ENCODE results near the gene ZFP57.
"Not testable (repeated sequence)": the region's sequence is repeated elsewhere in the genome, so short reads cannot be mapped to it uniquely, and the experiment has no call there.

The ZFP57 gene

DNA sequence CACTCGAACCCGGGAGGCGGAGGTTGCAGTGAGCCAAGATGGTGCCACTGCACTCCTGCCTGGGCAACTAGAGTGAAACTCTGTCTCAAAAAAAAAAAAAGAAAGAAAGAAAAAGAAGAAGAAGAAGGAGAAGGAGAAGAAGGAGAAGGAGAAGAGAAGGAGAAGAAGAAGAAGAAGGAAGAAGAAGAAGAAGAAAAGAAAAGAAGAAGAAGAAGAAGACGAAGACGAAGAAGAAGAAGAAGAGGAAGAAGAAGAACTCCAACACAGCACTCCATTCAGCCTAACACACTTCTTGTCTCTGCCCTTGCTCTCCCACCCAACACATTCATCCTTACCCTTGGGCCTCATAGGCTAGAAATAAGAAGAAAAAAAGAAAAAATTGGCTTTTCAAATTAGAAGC lies 6.9 kb downstream of the ZFP57 start:
- no peak overlapping the region for H3K4me3 ChIP-seq (ENCODE audit: low read depth in 1 of 5, low read length in 5 of 5)
- no peaks in the 10 kb centered on the region for H3K9me3 ChIP-seq (ENCODE audit: control insufficient read depth in 5 of 5, low read length in 5 of 5)
- no peaks in the 10 kb centered on the region for H3K4me1 ChIP-seq (ENCODE audit: control insufficient read depth in 5 of 5, insufficient read depth in 5 of 5, low read length in 5 of 5)
- H3K27me3 ChIP-seq (ENCODE audit: control insufficient read depth in 5 of 5, insufficient read depth in 4 of 5, low read length in 5 of 5) = peaks cover 0 to 18% (median 7%) of the 10 kb centered on the region in 5 donors
- H3K27ac ChIP-seq (ENCODE audit: low read depth, low read length) = no peak overlapping the region
- no peaks in the 10 kb centered on the region for H3K36me3 ChIP-seq (ENCODE audit: control insufficient read depth in 5 of 5, insufficient read depth in 5 of 5, low read length in 5 of 5)
- H3K9ac ChIP-seq (ENCODE audit: low read length in 5 of 5) = no peak overlapping the region

DNA sequence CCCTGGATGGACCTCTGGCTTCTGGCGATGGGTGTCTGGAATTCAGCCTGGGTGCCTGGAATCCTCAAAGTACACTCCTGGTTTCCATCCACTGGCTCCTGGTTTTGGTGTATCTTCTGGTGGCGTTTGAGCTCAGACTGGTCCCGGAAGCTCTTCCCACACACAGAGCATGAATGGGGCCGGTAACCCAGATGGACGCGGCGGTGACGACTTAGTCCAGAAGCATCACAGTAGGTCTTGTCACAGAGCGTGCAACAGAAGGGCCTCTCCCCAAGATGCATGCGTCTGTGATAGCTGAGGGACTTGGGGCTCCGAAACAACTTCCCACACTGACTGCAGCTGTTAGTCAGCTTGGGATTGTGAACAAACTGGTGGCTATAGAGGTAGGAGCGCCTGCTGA lies 7.8 kb downstream of the ZFP57 start:
- H3K4me1 ChIP-seq (ENCODE audit: control insufficient read depth in 5 of 5, insufficient read depth in 5 of 5, low read length in 5 of 5) = no peaks in the 10 kb centered on the region
- H3K27me3 ChIP-seq (ENCODE audit: control insufficient read depth in 5 of 5, insufficient read depth in 4 of 5, low read length in 5 of 5) = peaks cover 0 to 22% (median 7%) of the 10 kb centered on the region in 5 donors
- H3K9ac ChIP-seq (ENCODE audit: low read length in 5 of 5) = no peak overlapping the region
- no peaks in the 10 kb centered on the region for H3K9me3 ChIP-seq (ENCODE audit: control insufficient read depth in 5 of 5, low read length in 5 of 5)
- no peaks in the 10 kb centered on the region for H3K36me3 ChIP-seq (ENCODE audit: control insufficient read depth in 5 of 5, insufficient read depth in 5 of 5, low read length in 5 of 5)
- H3K4me3 ChIP-seq (ENCODE audit: low read depth in 1 of 5, low read length in 5 of 5) = no peak overlapping the region
- H3K27ac ChIP-seq (ENCODE audit: low read depth, low read length) = no peak overlapping the region

DNA sequence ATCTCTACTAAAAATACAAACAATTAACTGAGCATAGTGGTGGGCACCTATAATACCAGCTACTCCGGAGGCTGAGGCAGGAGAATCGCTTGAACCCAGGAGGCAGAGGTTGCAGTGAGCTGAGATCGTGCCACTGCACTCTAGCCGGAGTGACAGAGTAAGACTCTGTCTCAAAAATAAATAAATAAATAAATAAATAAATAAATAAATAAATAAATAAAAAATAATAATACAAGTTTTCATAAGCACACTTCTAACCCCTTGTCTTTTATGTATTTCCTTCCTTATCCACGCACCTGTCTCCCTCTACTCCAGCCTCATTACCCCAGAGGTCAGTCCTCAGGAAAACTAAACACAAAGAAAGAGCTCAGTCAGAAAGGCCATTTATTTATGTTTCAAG lies 8.8 kb downstream of the ZFP57 start:
- H3K9ac ChIP-seq (ENCODE audit: low read length in 5 of 5); H3K36me3 ChIP-seq (ENCODE audit: control insufficient read depth in 5 of 5, insufficient read depth in 5 of 5, low read length in 5 of 5); H3K4me3 ChIP-seq (ENCODE audit: low read depth in 1 of 5, low read length in 5 of 5); H3K9me3 ChIP-seq (ENCODE audit: control insufficient read depth in 5 of 5, low read length in 5 of 5); H3K27ac ChIP-seq (ENCODE audit: low read depth, low read length); H3K4me1 ChIP-seq (ENCODE audit: control insufficient read depth in 5 of 5, insufficient read depth in 5 of 5, low read length in 5 of 5): not testable (repeated sequence)
- H3K27me3 ChIP-seq (ENCODE audit: control insufficient read depth in 5 of 5, insufficient read depth in 4 of 5, low read length in 5 of 5) = peaks cover 0 to 31% (median 11%) of the 10 kb centered on the region in 5 donors

DNA sequence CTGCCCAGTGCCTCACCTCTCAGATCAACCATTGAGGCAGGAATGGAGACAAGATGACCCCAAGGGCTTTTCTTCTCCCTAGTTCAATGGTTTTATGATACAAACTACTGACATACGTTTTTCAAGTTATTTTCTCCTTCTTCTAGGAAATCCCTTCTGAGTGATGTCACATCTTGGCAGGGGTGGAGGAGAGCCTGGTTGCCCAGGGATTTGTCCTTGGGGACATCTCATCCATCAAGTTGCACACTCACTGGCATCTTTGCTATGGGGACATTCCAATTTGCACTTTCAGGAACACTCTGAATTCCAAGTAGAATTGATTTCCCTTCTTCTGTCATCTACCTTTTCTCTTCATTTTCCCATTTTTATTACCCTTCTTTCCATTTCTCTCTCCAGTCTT lies 9.9 kb downstream of the ZFP57 start:
- H3K4me3 ChIP-seq (ENCODE audit: low read depth in 1 of 5, low read length in 5 of 5) = no peak overlapping the region
- no peak overlapping the region for H3K27ac ChIP-seq (ENCODE audit: low read depth, low read length)
- no peak overlapping the region for H3K9ac ChIP-seq (ENCODE audit: low read length in 5 of 5)
- H3K4me1 ChIP-seq (ENCODE audit: control insufficient read depth in 5 of 5, insufficient read depth in 5 of 5, low read length in 5 of 5) = no peaks in the 10 kb centered on the region
- H3K36me3 ChIP-seq (ENCODE audit: control insufficient read depth in 5 of 5, insufficient read depth in 5 of 5, low read length in 5 of 5) = no peaks in the 10 kb centered on the region
- H3K9me3 ChIP-seq (ENCODE audit: control insufficient read depth in 5 of 5, low read length in 5 of 5) = no peaks in the 10 kb centered on the region
- peaks cover 0 to 31% (median 12%) of the 10 kb centered on the region in 5 donors for H3K27me3 ChIP-seq (ENCODE audit: control insufficient read depth in 5 of 5, insufficient read depth in 4 of 5, low read length in 5 of 5)

DNA sequence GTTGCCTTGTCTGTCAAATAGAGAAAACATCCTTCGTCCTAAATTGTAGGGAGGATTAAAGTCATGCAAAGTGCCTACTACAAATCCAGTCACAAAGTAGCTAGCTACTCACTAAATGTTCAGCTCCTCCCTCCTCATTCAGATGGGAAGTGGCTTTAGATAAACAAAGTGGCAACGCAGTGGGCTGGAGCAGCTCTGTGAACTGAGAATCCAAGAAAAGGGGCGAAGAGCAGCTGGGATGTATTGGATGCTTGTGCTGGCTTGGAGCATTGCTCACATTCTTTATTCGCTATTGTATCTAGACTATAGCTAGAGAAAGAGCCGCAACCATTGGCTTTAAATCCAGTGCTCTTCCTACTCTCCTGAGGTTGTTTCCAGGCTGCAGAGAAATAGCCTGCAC lies 13.8 kb downstream of the ZFP57 start:
- no peak overlapping the region for H3K9ac ChIP-seq (ENCODE audit: low read length in 5 of 5)
- H3K4me1 ChIP-seq (ENCODE audit: control insufficient read depth in 5 of 5, insufficient read depth in 5 of 5, low read length in 5 of 5) = no peaks in the 10 kb centered on the region
- H3K4me3 ChIP-seq (ENCODE audit: low read depth in 1 of 5, low read length in 5 of 5) = no peak overlapping the region
- no peak overlapping the region for H3K27ac ChIP-seq (ENCODE audit: low read depth, low read length)
- H3K9me3 ChIP-seq (ENCODE audit: control insufficient read depth in 5 of 5, low read length in 5 of 5) = no peaks in the 10 kb centered on the region
- no peaks in the 10 kb centered on the region for H3K36me3 ChIP-seq (ENCODE audit: control insufficient read depth in 5 of 5, insufficient read depth in 5 of 5, low read length in 5 of 5)
- peaks cover 0 to 36% (median 16%) of the 10 kb centered on the region in 5 donors for H3K27me3 ChIP-seq (ENCODE audit: control insufficient read depth in 5 of 5, insufficient read depth in 4 of 5, low read length in 5 of 5)

DNA sequence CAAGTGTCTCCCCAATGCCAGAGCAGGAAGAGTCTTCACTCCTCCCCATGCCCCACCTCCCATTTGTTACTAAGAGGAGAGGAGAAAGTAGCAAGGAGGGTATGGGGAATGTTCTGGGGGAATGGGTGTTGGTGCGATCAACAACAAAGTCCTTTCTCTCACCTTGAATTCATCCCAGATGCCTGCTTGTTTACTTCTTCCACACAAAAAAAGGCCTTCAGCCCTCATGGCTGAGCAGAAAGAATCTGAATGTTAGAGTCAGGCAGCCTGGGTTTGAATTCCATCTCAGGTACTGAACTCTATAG lies 14.2 kb downstream of the ZFP57 start:
- no peak overlapping the region for H3K9ac ChIP-seq (ENCODE audit: low read length in 5 of 5)
- no peaks in the 10 kb centered on the region for H3K9me3 ChIP-seq (ENCODE audit: control insufficient read depth in 5 of 5, low read length in 5 of 5)
- H3K27me3 ChIP-seq (ENCODE audit: control insufficient read depth in 5 of 5, insufficient read depth in 4 of 5, low read length in 5 of 5) = peaks cover 0 to 36% (median 16%) of the 10 kb centered on the region in 5 donors
- H3K4me3 ChIP-seq (ENCODE audit: low read depth in 1 of 5, low read length in 5 of 5) = no peak overlapping the region
- no peak overlapping the region for H3K27ac ChIP-seq (ENCODE audit: low read depth, low read length)
- H3K4me1 ChIP-seq (ENCODE audit: control insufficient read depth in 5 of 5, insufficient read depth in 5 of 5, low read length in 5 of 5) = no peaks in the 10 kb centered on the region
- H3K36me3 ChIP-seq (ENCODE audit: control insufficient read depth in 5 of 5, insufficient read depth in 5 of 5, low read length in 5 of 5) = no peaks in the 10 kb centered on the region

DNA sequence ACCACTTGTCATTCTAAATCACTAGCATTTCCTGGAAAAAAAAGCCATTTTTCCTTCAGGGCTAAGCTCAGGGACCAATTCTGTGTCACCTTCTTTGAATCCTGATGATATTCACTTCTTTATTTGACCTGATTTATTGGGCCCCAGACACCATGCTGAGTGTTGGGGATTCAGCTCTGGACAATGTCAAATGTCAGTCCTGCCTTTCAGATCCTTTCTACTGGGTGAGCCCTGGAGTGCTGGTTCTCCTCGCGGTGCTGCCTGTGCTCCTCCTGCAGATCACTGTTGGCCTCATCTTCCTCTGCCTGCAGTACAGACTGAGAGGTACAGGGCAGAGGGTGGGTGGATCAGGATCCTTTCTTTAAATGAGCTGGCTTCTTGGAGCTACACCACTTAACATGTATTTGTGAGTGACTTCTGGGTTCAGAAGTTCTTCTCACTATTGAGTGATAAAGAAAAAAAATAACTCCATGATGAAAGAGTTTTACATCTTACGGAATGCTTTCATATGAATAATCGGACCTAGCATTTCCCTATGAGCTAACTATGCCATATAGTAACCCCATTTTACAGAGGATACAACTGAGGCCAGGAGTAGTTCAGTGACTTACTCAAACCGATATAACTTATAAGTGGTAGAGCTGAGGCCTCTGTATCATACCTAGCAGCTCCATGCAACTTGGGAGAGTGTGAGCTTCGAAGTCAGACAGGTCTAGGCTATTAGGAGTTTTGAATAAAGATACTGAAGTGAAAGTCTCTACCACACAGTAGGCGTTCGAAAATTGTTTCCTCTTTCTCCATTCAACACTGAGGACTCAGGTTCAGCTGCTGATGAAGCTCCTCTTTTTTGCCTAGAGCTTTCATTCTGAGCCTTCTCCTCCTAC lies 14.8 kb downstream of the ZFP57 start:
- no peaks in the 10 kb centered on the region for H3K9me3 ChIP-seq (ENCODE audit: control insufficient read depth in 5 of 5, low read length in 5 of 5)
- no peaks in the 10 kb centered on the region for H3K4me1 ChIP-seq (ENCODE audit: control insufficient read depth in 5 of 5, insufficient read depth in 5 of 5, low read length in 5 of 5)
- H3K4me3 ChIP-seq (ENCODE audit: low read depth in 1 of 5, low read length in 5 of 5) = no peak overlapping the region
- H3K9ac ChIP-seq (ENCODE audit: low read length in 5 of 5) = no peak overlapping the region
- H3K27me3 ChIP-seq (ENCODE audit: control insufficient read depth in 5 of 5, insufficient read depth in 4 of 5, low read length in 5 of 5) = peaks cover 0 to 36% (median 14%) of the 10 kb centered on the region in 5 donors
- H3K27ac ChIP-seq (ENCODE audit: low read depth, low read length) = no peak overlapping the region
- H3K36me3 ChIP-seq (ENCODE audit: control insufficient read depth in 5 of 5, insufficient read depth in 5 of 5, low read length in 5 of 5) = no peaks in the 10 kb centered on the region

DNA sequence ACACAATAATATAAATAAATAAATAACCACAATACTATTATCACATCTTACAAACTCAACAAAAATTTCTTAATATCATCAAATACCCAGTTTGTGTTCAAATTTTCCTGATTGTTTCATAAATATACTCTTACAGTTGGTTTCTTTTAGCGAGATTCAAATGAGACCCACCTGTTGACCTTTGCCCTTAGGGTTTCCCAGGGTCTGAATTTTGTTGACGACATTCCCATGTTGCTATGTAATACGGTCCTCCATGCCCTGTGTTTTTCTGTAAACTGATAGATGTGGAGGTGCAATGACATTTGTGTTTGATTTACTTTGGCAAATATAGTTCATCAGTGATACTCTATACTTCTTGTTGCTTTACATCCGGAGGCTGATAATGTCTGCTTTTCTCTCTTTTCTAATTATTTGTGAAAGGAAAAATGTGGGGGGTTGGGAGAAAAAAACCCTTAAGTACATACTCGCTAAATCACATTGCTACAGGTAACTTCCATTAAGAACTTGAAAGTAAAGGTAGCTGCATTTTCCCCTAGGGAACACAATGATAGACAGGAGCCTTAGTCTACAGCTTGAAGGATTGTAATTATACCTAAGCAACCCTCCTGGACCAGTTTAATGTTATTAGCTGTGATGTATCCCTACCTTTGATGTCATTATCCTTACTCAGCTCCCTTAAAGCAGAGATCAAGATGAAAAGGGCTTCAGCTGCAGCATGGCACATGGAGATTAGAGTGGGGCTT lies 17.5 kb downstream of the ZFP57 start:
- no peak overlapping the region for H3K27ac ChIP-seq (ENCODE audit: low read depth, low read length)

DNA sequence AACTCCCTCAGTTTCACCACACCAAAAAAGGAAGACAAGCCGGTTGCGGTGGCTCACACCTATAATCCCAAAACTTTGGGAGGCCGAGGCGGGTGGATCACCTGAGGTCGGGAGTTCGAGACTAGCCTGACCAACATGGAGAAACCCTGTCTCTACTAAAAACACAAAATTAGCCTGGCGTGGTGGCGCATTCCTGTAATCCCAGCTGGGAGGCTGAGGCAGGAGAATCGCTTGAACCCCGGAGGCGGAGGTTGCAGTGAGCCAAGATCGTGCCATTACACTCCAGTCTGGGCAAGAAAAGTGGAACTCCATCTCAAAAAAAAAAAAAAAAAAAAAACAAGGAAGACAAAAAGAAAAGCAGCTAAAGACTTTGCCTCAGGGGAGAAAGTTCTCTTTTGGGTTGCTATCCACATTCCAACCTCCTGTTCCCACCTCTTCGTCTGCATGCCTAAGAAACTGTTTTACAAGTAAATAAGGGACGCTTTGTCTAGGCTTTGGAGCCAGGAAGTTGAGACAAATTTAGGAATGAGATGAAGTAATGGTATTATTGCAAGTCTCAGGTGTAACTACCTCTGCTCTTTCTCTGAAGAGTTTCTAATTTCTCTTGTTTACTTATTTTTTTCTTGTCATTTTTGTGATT lies 19.3 kb downstream of the ZFP57 start:
- not testable (repeated sequence) for H3K9me3 ChIP-seq (ENCODE audit: control insufficient read depth in 5 of 5, low read length in 5 of 5); H3K4me1 ChIP-seq (ENCODE audit: control insufficient read depth in 5 of 5, insufficient read depth in 5 of 5, low read length in 5 of 5); H3K4me3 ChIP-seq (ENCODE audit: low read depth in 1 of 5, low read length in 5 of 5); H3K9ac ChIP-seq (ENCODE audit: low read length in 5 of 5); H3K36me3 ChIP-seq (ENCODE audit: control insufficient read depth in 5 of 5, insufficient read depth in 5 of 5, low read length in 5 of 5); H3K27ac ChIP-seq (ENCODE audit: low read depth, low read length)
- H3K27me3 ChIP-seq (ENCODE audit: control insufficient read depth in 5 of 5, insufficient read depth in 4 of 5, low read length in 5 of 5) = peaks cover 7 to 26% (median 11%) of the 10 kb centered on the region in 5 donors

More for the DNA sequence above, 17.5 kb downstream of the ZFP57 start:
- no peak overlapping the region for H3K9ac ChIP-seq (ENCODE audit: low read length in 5 of 5)
- no peaks in the 10 kb centered on the region for H3K9me3 ChIP-seq (ENCODE audit: control insufficient read depth in 5 of 5, low read length in 5 of 5)
- H3K4me1 ChIP-seq (ENCODE audit: control insufficient read depth in 5 of 5, insufficient read depth in 5 of 5, low read length in 5 of 5) = no peaks in the 10 kb centered on the region
- no peak overlapping the region for H3K4me3 ChIP-seq (ENCODE audit: low read depth in 1 of 5, low read length in 5 of 5)
- no peaks in the 10 kb centered on the region for H3K36me3 ChIP-seq (ENCODE audit: control insufficient read depth in 5 of 5, insufficient read depth in 5 of 5, low read length in 5 of 5)
- H3K27me3 ChIP-seq (ENCODE audit: control insufficient read depth in 5 of 5, insufficient read depth in 4 of 5, low read length in 5 of 5) = peaks cover under 1 to 27% (median 16%) of the 10 kb centered on the region in 5 donors

DNA sequence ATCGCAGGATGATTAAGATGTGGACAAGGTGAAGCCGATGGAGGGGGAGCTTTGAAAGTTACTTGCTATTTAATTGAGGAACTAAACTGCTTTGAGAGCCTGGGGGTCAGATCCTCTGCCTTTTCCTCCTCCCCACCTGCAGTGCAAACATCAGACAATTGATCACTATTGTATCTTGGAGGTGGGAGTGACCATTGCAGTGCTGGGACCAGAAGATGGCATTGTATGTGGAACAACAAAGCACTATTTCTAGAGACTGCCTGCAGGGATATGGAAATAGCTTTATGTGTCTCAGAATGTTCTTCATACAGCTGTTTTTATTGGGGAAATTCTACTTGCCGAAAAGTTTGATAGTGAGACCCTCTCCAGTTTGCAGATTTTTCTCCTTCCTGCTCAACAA lies 19.9 kb downstream of the ZFP57 start:
- no peak overlapping the region for H3K9ac ChIP-seq (ENCODE audit: low read length in 5 of 5)
- no peaks in the 10 kb centered on the region for H3K36me3 ChIP-seq (ENCODE audit: control insufficient read depth in 5 of 5, insufficient read depth in 5 of 5, low read length in 5 of 5)
- no peaks in the 10 kb centered on the region for H3K4me1 ChIP-seq (ENCODE audit: control insufficient read depth in 5 of 5, insufficient read depth in 5 of 5, low read length in 5 of 5)
- no peaks in the 10 kb centered on the region for H3K9me3 ChIP-seq (ENCODE audit: control insufficient read depth in 5 of 5, low read length in 5 of 5)
- H3K4me3 ChIP-seq (ENCODE audit: low read depth in 1 of 5, low read length in 5 of 5) = no peak overlapping the region
- H3K27me3 ChIP-seq (ENCODE audit: control insufficient read depth in 5 of 5, insufficient read depth in 4 of 5, low read length in 5 of 5) = peaks cover 7 to 26% (median 13%) of the 10 kb centered on the region in 5 donors
- H3K27ac ChIP-seq (ENCODE audit: low read depth, low read length) = no peak overlapping the region

Measured in subcutaneous abdominal adipose tissue (tissue), 5 donors.